Neuronal stem cell (in vitro differentiated cells): Measurements from ENCODE around the gene ZNF724.
"Not testable (repeated sequence)": the region's sequence is repeated elsewhere in the genome, so short reads cannot be mapped to it uniquely, and the experiment has no call there.

Experiments
- DNase-seq: peaks from one replicate; pipeline ENCODE4 v3.0.0-alpha.2; 2013; ENCODE audit warnings: low spot score
- H2AFZ ChIP-seq: one replicate; pipeline ENCODE4 v1.6.1; 2013; ENCODE audit warnings: mild to moderate bottlenecking, low read length, inconsistent platforms
- H2AK5ac ChIP-seq: 2 replicates; pipeline ENCODE4 v1.6.1; 2013; ENCODE audit warnings: low read depth, mild to moderate bottlenecking, inconsistent platforms, low read length, moderate library complexity, mixed read lengths
- H2BK120ac ChIP-seq: 2 replicates; pipeline ENCODE4 v1.6.1; 2013; ENCODE audit warnings: low read depth, mild to moderate bottlenecking, inconsistent platforms, low read length, moderate library complexity, mixed read lengths
- H2BK12ac ChIP-seq: one replicate; pipeline ENCODE4 v1.6.1; 2013; ENCODE audit warnings: low read length, inconsistent platforms
- H2BK15ac ChIP-seq: 2 replicates; pipeline ENCODE4 v1.6.1; 2013; ENCODE audit warnings: mild to moderate bottlenecking, low read length, inconsistent platforms, mixed read lengths
- H2BK5ac ChIP-seq: one replicate; pipeline ENCODE4 v1.6.1; 2013; ENCODE audit warnings: inconsistent platforms, mild to moderate bottlenecking, low read length, moderate library complexity
- H3K14ac ChIP-seq: one replicate; pipeline ENCODE4 v1.6.1; 2013; ENCODE audit warnings: low read length, inconsistent platforms
- H3K18ac ChIP-seq: 2 replicates; pipeline ENCODE4 v1.6.1; 2013; ENCODE audit warnings: low read length, inconsistent platforms
- H3K23ac ChIP-seq: 2 replicates; pipeline ENCODE4 v1.6.1; 2013; ENCODE audit warnings: low read depth, mild to moderate bottlenecking, mixed read lengths, low read length, inconsistent platforms; ENCODE audit not compliant: poor library complexity
- H3K27ac ChIP-seq: replicated peaks from 3 replicates; pipeline ENCODE4 v1.5.1; 2013; ENCODE audit warnings: low read length, inconsistent platforms
- H3K27me3 ChIP-seq, 3 experiments: 2 replicates each; pipeline ENCODE4 v1.6.1; 2013; ENCODE audit warnings: low read length in 3 of 3, mild to moderate bottlenecking in 2 of 3, inconsistent platforms in 1 of 3, low read depth in 1 of 3, mixed read lengths in 1 of 3, moderate library complexity in 1 of 3; ENCODE audit not compliant: control insufficient read depth in 3 of 3, insufficient read depth in 3 of 3
- H3K36me3 ChIP-seq, 2 donors: replicated peaks in 1 of 2; 2 replicates each; pipeline ENCODE4 v1.6.1; 2013; ENCODE audit warnings: low read length in 2 of 2; ENCODE audit not compliant: control insufficient read depth in 2 of 2, insufficient read depth in 2 of 2
- H3K4ac ChIP-seq: 2 replicates; pipeline ENCODE4 v1.6.1; 2013; ENCODE audit warnings: inconsistent platforms, mild to moderate bottlenecking, low read length, moderate library complexity
- H3K4me1 ChIP-seq, 2 donors: 1 replicate in 1 of 2; 2 replicates in 1 of 2; pipeline ENCODE4 v1.6.1; 2013; ENCODE audit warnings: low read length in 2 of 2, low read depth in 1 of 2; ENCODE audit not compliant: control insufficient read depth in 2 of 2, insufficient read depth in 1 of 2
- H3K4me2 ChIP-seq: one replicate; pipeline ENCODE4 v1.6.1; 2013; ENCODE audit warnings: mild to moderate bottlenecking, low read length, inconsistent platforms; ENCODE audit not compliant: insufficient read depth, poor library complexity, severe bottlenecking
- H3K4me3 ChIP-seq, 2 donors: 2 replicates each; pipeline ENCODE4 v1.5.1; 2013; ENCODE audit warnings: low read length in 2 of 2, mild to moderate bottlenecking in 2 of 2, inconsistent platforms in 1 of 2, moderate library complexity in 1 of 2
- H3K79me1 ChIP-seq: one replicate; pipeline ENCODE4 v1.6.1; 2013; ENCODE audit warnings: low read depth, mild to moderate bottlenecking, inconsistent platforms, low read length, moderate library complexity
- H3K9ac ChIP-seq: one replicate; pipeline ENCODE4 v1.6.1; 2013; ENCODE audit warnings: mild to moderate bottlenecking, low read depth, low read length, inconsistent platforms; ENCODE audit not compliant: poor library complexity
- H3K9me3 ChIP-seq, 2 donors: replicated peaks in 1 of 2; 2 replicates each; pipeline versions ENCODE3 to v1.6.1; 2013; ENCODE audit warnings: low read length in 2 of 2, mild to moderate bottlenecking in 2 of 2, inconsistent platforms in 1 of 2, low read depth in 1 of 2, mixed read lengths in 1 of 2, moderate library complexity in 1 of 2; ENCODE audit not compliant: control insufficient read depth in 2 of 2, insufficient read depth in 1 of 2
- H4K8ac ChIP-seq: one replicate; pipeline ENCODE4 v1.6.1; 2013; ENCODE audit warnings: low read depth, mild to moderate bottlenecking, inconsistent platforms, low read length, moderate library complexity
- H4K91ac ChIP-seq: one replicate; pipeline ENCODE4 v1.6.1; 2013; ENCODE audit warnings: low read length, low read depth, mild to moderate bottlenecking, inconsistent platforms; ENCODE audit not compliant: poor library complexity
- WGBS, 2 donors: extraction: QIAGEN DNeasy Blood & Tissue Kit; methylation state at CpG; one replicate each; pipeline ENCODE4 v1.1.7; 2013; ENCODE audit warnings: missing lambda C conversion rate in 2 of 2, mixed read lengths in 1 of 2; ENCODE audit not compliant: insufficient read length in 2 of 2, insufficient replicate concordance in 1 of 2; ENCODE audit errors: extremely low coverage in 2 of 2; 5-methylcytosine and 5-hydroxymethylcytosine counted together

The ZNF724 gene

DNA sequence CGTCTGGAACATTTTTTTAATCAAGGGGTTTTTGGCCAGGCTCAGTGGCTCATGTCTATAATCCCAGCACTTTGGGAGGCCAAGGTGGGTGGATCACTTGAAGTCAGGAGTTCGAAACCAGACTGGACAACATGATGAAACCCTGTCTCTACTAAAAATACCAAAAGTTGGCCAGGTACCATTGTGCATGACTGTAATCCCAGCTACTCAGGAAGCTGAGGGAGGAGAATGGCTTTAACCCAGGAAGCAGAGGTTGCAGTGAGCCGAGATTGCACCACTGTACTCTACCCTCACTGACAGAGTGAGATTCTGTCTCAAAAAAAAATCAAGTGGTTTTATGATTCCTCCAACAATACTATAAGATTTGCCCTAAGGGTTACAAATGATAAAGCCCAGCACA is 3.1 kb upstream of the ZNF724 start:
- H2BK120ac ChIP-seq, H3K4ac ChIP-seq, H3K4me1 ChIP-seq, H3K27me3 ChIP-seq, H3K23ac ChIP-seq, H3K27ac ChIP-seq, H3K18ac ChIP-seq, H4K8ac ChIP-seq, H2BK12ac ChIP-seq, H2BK15ac ChIP-seq, H3K9me3 ChIP-seq, H3K9ac ChIP-seq, H3K14ac ChIP-seq, DNase-seq, H3K4me2 ChIP-seq, H2BK5ac ChIP-seq, H2AFZ ChIP-seq, H3K79me1 ChIP-seq, H2AK5ac ChIP-seq, H4K91ac ChIP-seq, H3K4me3 ChIP-seq: not testable (repeated sequence)
- no CpG with 5 or more reads among the region's 3 CpGs for WGBS, 2 donors
- peaks cover 2 to 31% of the 10 kb centered on the region in 2 donors for H3K36me3 ChIP-seq

DNA sequence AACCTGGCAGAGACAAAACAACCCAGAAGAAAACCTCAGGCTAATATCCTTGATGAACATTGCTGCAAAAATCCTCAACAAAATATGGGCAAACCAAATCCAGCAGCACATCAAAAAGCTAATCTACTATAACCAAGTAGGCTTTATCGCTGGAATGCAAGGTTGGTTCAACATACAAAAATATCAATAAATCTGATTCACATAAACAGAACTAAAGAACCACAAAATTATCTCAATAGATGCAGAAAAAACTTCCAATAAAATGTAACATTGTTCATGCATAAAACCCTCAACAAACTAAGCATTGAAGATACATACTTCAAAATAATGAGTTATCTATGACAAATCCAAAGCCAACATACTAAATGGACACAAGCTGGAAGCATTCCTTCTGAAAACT is 8.8 kb downstream of the ZNF724 start:
- H3K27ac ChIP-seq, result no peak overlapping the region
- no peak overlapping the region for H2BK5ac ChIP-seq
- H3K18ac ChIP-seq, result no peak overlapping the region
- no peak overlapping the region for H2AK5ac ChIP-seq
- H3K4me3 ChIP-seq, result no peak overlapping the region
- H2BK15ac ChIP-seq, result no peak overlapping the region
- no peak for DNase-seq
- H3K4me2 ChIP-seq, result no peak overlapping the region
- H3K4ac ChIP-seq, result no peak overlapping the region
- H3K14ac ChIP-seq, result no peak overlapping the region
- no peak overlapping the region for H4K8ac ChIP-seq
- no peak overlapping the region for H2BK120ac ChIP-seq
- H3K79me1 ChIP-seq, result peaks cover 3% of the 10 kb centered on the region
- no peaks in the 10 kb centered on the region for H3K4me1 ChIP-seq
- no peak overlapping the region for H4K91ac ChIP-seq
- H3K23ac ChIP-seq, result no peak overlapping the region
- peaks cover 33 to 96% of the 10 kb centered on the region in 2 donors for H3K36me3 ChIP-seq
- WGBS, 2 donors, result no CpG with 5 or more reads among the region's 1 CpG
- H3K9me3 ChIP-seq, result peaks cover 18 to 95% of the 10 kb centered on the region in 2 donors
- H3K9ac ChIP-seq, result no peak overlapping the region
- no peak overlapping the region for H2BK12ac ChIP-seq
- H2AFZ ChIP-seq, result no peak overlapping the region
- H3K27me3 ChIP-seq, result no peaks in the 10 kb centered on the region

DNA sequence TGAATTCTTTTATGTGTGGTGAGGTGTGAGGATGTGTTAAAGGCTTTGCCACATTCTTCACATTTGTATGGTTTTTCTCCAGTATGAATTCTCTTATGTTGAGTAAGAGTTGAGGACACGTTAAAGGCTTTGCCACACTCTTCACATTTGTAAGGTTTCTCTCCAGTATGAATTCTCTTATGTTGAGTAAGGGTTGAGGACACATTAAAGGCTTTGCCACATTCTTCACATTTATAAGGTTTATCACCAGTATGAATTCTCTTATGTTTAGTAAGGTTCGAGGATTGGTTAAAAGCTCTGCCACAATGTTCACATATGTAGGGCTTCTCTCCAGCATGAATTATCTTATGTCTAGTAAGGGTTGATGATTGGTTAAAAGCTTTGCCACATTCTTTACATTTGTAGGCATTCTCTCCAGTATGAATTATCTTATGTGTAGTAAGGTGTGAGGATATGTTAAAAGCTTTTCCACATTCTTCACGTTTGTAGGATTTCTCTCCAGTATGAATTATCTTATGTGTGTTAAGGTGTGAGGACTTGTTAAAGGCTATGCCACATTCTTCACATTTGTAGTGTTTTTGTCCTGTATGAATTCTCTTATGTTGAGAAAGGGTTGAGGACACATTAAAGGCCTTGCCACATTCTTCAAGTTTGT is 27.1 kb downstream of the ZNF724 start:
- no peak overlapping the region for H3K23ac ChIP-seq
- H3K27ac ChIP-seq, result no peak overlapping the region
- H3K4me1 ChIP-seq, result no peaks in the 10 kb centered on the region
- H3K36me3 ChIP-seq, result peaks cover 27 to 97% of the 10 kb centered on the region in 2 donors
- H2BK12ac ChIP-seq, result no peak overlapping the region
- DNase-seq, result no peak
- no peak overlapping the region for H3K14ac ChIP-seq
- no peak overlapping the region for H2BK120ac ChIP-seq
- no peak overlapping the region for H3K9ac ChIP-seq
- H3K9me3 ChIP-seq, result peaks cover 27 to 99% of the 10 kb centered on the region in 2 donors
- no peak overlapping the region for H2AFZ ChIP-seq
- H2AK5ac ChIP-seq, result no peak overlapping the region
- H3K18ac ChIP-seq, result no peak overlapping the region
- H4K8ac ChIP-seq, result no peak overlapping the region
- no CpG with 5 or more reads among the region's 3 CpGs for WGBS, 2 donors
- H3K4me2 ChIP-seq, result no peak overlapping the region
- H2BK5ac ChIP-seq, result no peak overlapping the region
- no peak overlapping the region for H3K4ac ChIP-seq
- no peaks in the 10 kb centered on the region for H3K27me3 ChIP-seq
- H2BK15ac ChIP-seq, result no peak overlapping the region
- H3K79me1 ChIP-seq, result peaks cover 4% of the 10 kb centered on the region
- H4K91ac ChIP-seq, result no peak overlapping the region
- H3K4me3 ChIP-seq, result no peak overlapping the region

DNA sequence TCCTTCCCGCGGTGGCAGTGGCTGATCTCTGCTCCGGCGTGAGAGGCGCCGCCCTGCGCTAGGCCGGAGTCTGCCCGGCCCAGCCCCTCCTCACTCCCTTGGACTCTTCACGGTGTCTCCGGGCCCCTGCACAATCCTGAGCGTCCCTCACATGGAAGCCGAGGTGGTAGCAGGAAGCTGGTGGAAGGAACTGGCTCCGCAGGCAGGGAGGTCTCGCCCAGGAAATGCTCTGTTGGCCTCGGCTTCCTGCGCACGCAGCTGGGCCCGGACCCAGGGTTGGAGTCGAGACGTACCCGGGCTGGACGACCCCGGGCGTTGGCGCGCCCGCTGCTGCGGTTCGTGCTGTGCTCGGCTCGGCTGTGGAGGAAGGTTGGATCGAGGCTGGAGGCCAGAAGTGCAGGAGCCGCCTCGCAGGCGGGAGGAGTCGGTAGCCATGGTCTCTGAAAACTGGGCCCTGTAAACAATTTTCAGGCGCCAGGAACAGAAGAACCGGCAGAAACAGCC is 46.3 kb downstream of the ZNF724 start:
- Histone ChIP-seq H4K91ac (no peak overlapping the region), H3K27ac (no peak overlapping the region), H3K9me3 (peaks cover 2 to 3% of the 10 kb centered on the region in 2 donors), H2AK5ac (no peak overlapping the region), H2BK15ac (no peak overlapping the region), H3K4me1 (no peaks in the 10 kb centered on the region), H2BK5ac (no peak overlapping the region), H2AFZ (no peak overlapping the region), H3K14ac (no peak overlapping the region), H3K79me1 (no peaks in the 10 kb centered on the region), H4K8ac (no peak overlapping the region), H3K4me3 (no peak overlapping the region), H3K18ac (no peak overlapping the region), H2BK12ac (no peak overlapping the region), H3K9ac (no peak overlapping the region), H3K27me3 (no peaks in the 10 kb centered on the region), H3K4me2 (no peak overlapping the region), H3K23ac (peak overlapping the region; percentile 80), H3K36me3 (no peaks in the 10 kb centered on the region), H2BK120ac (no peak overlapping the region), H3K4ac (no peak overlapping the region)
- DNase-seq, result no peak
- no CpG with 5 or more reads among the region's 39 CpGs for WGBS, 2 donors
